ENCODE results near the gene ITPK1. TPM values are rescaled to one million over a fixed set of nuclear protein-coding genes. Genes with fewer than 3 reads are reported as not detected.

Gene ITPK1
- total and polyA plus RNA-seq, 10 of the 15 experiments (the other 5 are each of a cell fraction or from before 2014, with no cell fraction given), result 1.3 to 73.2 (median 27.0) TPM

DNA sequence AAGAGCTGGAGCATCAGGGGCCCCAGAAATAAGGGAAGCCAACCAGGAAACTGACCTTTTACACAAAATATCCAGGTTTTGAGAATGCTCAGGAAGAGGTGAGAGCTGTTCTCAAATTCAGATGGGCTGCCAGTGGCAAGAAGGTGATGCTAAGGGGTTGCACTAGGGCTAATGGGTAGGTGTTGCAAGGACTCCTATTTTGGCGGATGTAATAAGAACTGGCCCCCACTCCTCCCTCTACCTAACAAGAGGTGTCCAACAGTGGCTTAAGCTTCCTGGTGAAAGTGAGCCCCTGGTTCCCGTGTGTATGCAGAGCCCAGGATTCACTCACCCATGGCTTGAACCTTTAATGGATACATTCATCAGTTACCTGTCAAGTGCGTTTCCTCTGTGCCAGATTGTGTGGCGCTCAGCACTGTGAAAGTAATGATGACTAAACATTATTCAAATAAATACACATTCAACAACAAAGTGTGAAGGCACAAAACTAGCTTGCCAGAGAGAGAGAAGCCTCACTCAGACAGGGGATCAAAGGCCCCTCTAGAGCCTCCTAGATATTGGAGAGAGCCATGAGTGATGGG is 193.5 kb downstream of the ITPK1 start:
- CTCF ChIA-PET, result no interaction called here
- intact Hi-C loops (cut with micrococcal nuclease; ENCODE audit: unreplicated experiment), result no loop called here
- Histone ChIP-seq H3K4me2 (ENCODE audit: control insufficient read depth, insufficient read depth) (no peak overlapping the region), H3K36me3 (ENCODE audit: control insufficient read depth in 2 of 2, insufficient read depth in 2 of 2, low read length in 1 of 2) (no peaks in the 10 kb centered on the region), H3K27ac (ENCODE audit: control insufficient read depth, insufficient read depth) (no peak overlapping the region), H2AFZ (ENCODE audit: control insufficient read depth, low read depth, low read length) (no peak overlapping the region), H3K79me2 (ENCODE audit: control insufficient read depth, insufficient read depth, low read length) (no peaks in the 10 kb centered on the region), H3K27me3 (replicated peaks in 1 of 2; ENCODE audit: control insufficient read depth in 2 of 2, insufficient read depth in 2 of 2, low read length in 1 of 2) (no peaks in the 10 kb centered on the region), H3K9me3 (replicated peaks; ENCODE audit: control insufficient read depth, insufficient read depth, low read length) (no peaks in the 10 kb centered on the region), H3K4me3 (no peak overlapping the region), H3K4me1 (ENCODE audit: control insufficient read depth, insufficient read depth, low read length) (no peaks in the 10 kb centered on the region; the same call in 1 of the 2 replicates), H4K20me1 (ENCODE audit: control insufficient read depth, insufficient read depth) (no peaks in the 10 kb centered on the region), H3K9ac (ENCODE audit: control insufficient read depth, insufficient read depth, low read length) (no peak overlapping the region)
- POLR2A ChIA-PET, result no interaction called here
- RAD21 ChIA-PET (ENCODE audit: unreplicated experiment), result no interaction called here
- WGBS (ENCODE audit: insufficient coverage, insufficient replicate concordance, low lambda C conversion rate, missing lambda C conversion rate), result 32% methylated on average over 4 of the region's 4 CpGs
- in situ Hi-C loops (cut with MboI), result no loop called here
- BruUV-seq (replicated peaks), result no TSS peak
- FAIRE-seq (no peak), DNase-seq (ENCODE audit: low read depth, low spot score) (no peak), ATAC-seq (no peak)
- SMC1A ChIA-PET (ENCODE audit: uncharacterized antibody, unreplicated experiment), result interaction anchor here (0.5 kb wide), 1 partner anchor 45 kb away, joined by 3 read pairs; no protein-coding TSS in a partner anchor
- TF ChIP-seq MTA2 (IDR thresholded peaks at IDR 0.05; ENCODE audit: low read depth) (no peak), TAF1 (IDR thresholded peaks at IDR 0.05; ENCODE audit: borderline replicate concordance, low read depth, low read length) (no peak), NR2F1 (conservative IDR thresholded peaks at IDR 0.05) (no peak), EP300 (IDR thresholded peaks at IDR 0.05; ENCODE audit: borderline replicate concordance in 1 of 2, control insufficient read depth in 1 of 2, low read depth in 2 of 2, low read length in 2 of 2) (no peak), HDGF (IDR thresholded peaks at IDR 0.05) (no peak), NR2C2 (IDR thresholded peaks at IDR 0.05; ENCODE audit: borderline replicate concordance, control insufficient read depth, insufficient read length, low read depth) (no peak)
- TF ChIP-seq, protein P1, sequence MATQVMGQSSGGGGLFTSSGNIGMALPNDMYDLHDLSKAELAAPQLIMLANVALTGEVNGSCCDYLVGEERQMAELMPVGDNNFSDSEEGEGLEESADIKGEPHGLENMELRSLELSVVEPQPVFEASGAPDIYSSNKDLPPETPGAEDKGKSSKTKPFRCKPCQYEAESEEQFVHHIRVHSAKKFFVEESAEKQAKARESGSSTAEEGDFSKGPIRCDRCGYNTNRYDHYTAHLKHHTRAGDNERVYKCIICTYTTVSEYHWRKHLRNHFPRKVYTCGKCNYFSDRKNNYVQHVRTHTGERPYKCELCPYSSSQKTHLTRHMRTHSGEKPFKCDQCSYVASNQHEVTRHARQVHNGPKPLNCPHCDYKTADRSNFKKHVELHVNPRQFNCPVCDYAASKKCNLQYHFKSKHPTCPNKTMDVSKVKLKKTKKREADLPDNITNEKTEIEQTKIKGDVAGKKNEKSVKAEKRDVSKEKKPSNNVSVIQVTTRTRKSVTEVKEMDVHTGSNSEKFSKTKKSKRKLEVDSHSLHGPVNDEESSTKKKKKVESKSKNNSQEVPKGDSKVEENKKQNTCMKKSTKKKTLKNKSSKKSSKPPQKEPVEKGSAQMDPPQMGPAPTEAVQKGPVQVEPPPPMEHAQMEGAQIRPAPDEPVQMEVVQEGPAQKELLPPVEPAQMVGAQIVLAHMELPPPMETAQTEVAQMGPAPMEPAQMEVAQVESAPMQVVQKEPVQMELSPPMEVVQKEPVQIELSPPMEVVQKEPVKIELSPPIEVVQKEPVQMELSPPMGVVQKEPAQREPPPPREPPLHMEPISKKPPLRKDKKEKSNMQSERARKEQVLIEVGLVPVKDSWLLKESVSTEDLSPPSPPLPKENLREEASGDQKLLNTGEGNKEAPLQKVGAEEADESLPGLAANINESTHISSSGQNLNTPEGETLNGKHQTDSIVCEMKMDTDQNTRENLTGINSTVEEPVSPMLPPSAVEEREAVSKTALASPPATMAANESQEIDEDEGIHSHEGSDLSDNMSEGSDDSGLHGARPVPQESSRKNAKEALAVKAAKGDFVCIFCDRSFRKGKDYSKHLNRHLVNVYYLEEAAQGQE (IDR thresholded peaks at IDR 0.05; ENCODE audit: low read depth, low read length), result no peak
- TF ChIP-seq, protein P2, sequence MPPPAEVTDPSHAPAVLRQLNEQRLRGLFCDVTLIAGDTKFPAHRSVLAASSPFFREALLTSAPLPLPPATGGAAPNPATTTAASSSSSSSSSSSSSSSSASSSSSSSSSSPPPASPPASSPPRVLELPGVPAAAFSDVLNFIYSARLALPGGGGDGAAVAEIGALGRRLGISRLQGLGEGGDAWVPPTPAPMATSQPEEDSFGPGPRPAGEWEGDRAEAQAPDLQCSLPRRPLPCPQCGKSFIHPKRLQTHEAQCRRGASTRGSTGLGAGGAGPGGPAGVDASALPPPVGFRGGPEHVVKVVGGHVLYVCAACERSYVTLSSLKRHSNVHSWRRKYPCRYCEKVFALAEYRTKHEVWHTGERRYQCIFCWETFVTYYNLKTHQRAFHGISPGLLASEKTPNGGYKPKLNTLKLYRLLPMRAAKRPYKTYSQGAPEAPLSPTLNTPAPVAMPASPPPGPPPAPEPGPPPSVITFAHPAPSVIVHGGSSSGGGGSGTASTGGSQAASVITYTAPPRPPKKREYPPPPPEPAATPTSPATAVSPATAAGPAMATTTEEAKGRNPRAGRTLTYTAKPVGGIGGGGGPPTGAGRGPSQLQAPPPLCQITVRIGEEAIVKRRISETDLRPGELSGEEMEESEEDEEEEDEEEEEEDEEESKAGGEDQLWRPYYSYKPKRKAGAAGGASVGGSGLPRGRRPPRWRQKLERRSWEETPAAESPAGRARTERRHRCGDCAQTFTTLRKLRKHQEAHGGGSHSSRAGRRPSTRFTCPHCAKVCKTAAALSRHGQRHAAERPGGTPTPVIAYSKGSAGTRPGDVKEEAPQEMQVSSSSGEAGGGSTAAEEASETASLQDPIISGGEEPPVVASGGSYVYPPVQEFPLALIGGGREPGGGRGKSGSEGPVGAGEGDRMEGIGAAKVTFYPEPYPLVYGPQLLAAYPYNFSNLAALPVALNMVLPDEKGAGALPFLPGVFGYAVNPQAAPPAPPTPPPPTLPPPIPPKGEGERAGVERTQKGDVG (CRISPR knock-in tag; IDR thresholded peaks at IDR 0.05), result no peak

All from GM12878 (cell line).